PC-9 (cell line): ENCODE measurements around the gene COMMD1. TPM values are rescaled to one million over a fixed set of nuclear protein-coding genes. Genes with fewer than 3 reads are reported as not detected.

ENCODE experiments used
- BruUV-seq: library from RNA; stranded (reverse); fragments of 400-500 nt; replicated peaks from 2 replicates; lab custom pipeline; 2021; lab: Mats Ljungman, UMichigan
- CTCF ChIA-PET: fragments of 300-600 bp; sonication (Branson Sonifier 250); formaldehyde crosslinking; loops from one replicate; lab custom pipeline; 2022; ENCODE audit warnings: antibody characterized with exemption; lab: Charles Lee
- POLR2A ChIA-PET: fragments of 300-600 bp; sonication (Branson Sonifier 250); formaldehyde crosslinking; loops from one replicate; lab custom pipeline; 2022; ENCODE audit warnings: antibody characterized with exemption; ENCODE audit not compliant: unreplicated experiment; lab: Charles Lee
- DNase-seq, 2 experiments: peaks; one replicate each; pipeline versions ENCODE4 v3.0.0 to v3.0.0-alpha.2; 2015 to 2022; ENCODE audit warnings: mixed read lengths in 1 of 2
- H2AFZ ChIP-seq: fragments of 200-600 bp; sonication (generic); 2 replicates; pipeline ENCODE4 v1.8.1; 2017; ENCODE audit warnings: antibody characterized with exemption
- H3F3A ChIP-seq: fragments of 200-600 bp; sonication (generic); 2 replicates; pipeline ENCODE4 v1.8.1; 2017; ENCODE audit warnings: antibody characterized with exemption, mild to moderate bottlenecking, low read depth; ENCODE audit not compliant: insufficient read depth
- H3K27ac ChIP-seq: fragments of 200-600 bp; sonication (generic); 2 replicates; pipeline ENCODE4 v1.6.1; 2016; ENCODE audit warnings: mixed run types
- H3K27me3 ChIP-seq: fragments of 200-600 bp; sonication (generic); 2 replicates; pipeline ENCODE4 v1.6.1; 2016; ENCODE audit warnings: low read depth, mixed run types; ENCODE audit not compliant: insufficient read depth
- H3K36me3 ChIP-seq: fragments of 200-600 bp; sonication (generic); 2 replicates; pipeline ENCODE4 v1.6.1; 2016; ENCODE audit warnings: low read depth, mixed run types
- H3K4me1 ChIP-seq: fragments of 200-600 bp; sonication (generic); replicated peaks from 2 replicates; pipeline ENCODE4 v1.6.1; 2016; ENCODE audit warnings: mixed run types; ENCODE audit not compliant: insufficient read depth
- H3K4me2 ChIP-seq: fragments of 200-600 bp; sonication (generic); 2 replicates; pipeline ENCODE4 v1.6.1; 2017; ENCODE audit warnings: mixed run types
- H3K4me3 ChIP-seq: fragments of 200-600 bp; sonication (generic); 2 replicates; pipeline ENCODE4 v1.6.1; 2016; ENCODE audit warnings: mixed run types
- H3K79me2 ChIP-seq: fragments of 200-600 bp; sonication (generic); 2 replicates; pipeline ENCODE4 v1.6.1; 2017; ENCODE audit warnings: low read depth, mixed run types
- H3K9me2 ChIP-seq: fragments of 200-600 bp; sonication (generic); 2 replicates; pipeline ENCODE4 v1.8.1; 2017; ENCODE audit warnings: mild to moderate bottlenecking; ENCODE audit not compliant: insufficient read depth
- H3K9me3 ChIP-seq: fragments of 200-600 bp; sonication (generic); 2 replicates; pipeline ENCODE4 v1.8.1; 2016; ENCODE audit warnings: low read depth; ENCODE audit not compliant: insufficient read depth
- H4K20me1 ChIP-seq: fragments of 200-600 bp; sonication (generic); 2 replicates; pipeline ENCODE4 v1.8.1; 2017; ENCODE audit not compliant: insufficient read depth
- EZH2 ChIP-seq: fragments of 200-600 bp; sonication (generic); IDR thresholded peaks from 2 replicates; pipeline ENCODE4 v1.8.0; 2017; ENCODE audit warnings: antibody characterized with exemption, low read depth
- intact Hi-C: fragments of 100-400 bp; cut with micrococcal nuclease; formaldehyde crosslinking; loops from one replicate; pipeline ENCODE4 v1.10.0; 2022; ENCODE audit not compliant: unreplicated experiment
- total RNA-seq: library from RNA; stranded (reverse); gene quantifications from 2 replicates; pipeline ENCODE4 v1.2.3, GENCODE V29; 2021
- TF ChIP-seq, protein P1 (sequence below): fragments of 200-600 bp; sonication (generic); conservative IDR thresholded peaks from 2 replicates; pipeline ENCODE4 v1.6.1; 2017; ENCODE audit warnings: mixed run types, antibody characterized with exemption, mild to moderate bottlenecking, moderate library complexity

Gene COMMD1
- total RNA-seq, 1 experiment from 2014 or later = 16.3 TPM

DNA sequence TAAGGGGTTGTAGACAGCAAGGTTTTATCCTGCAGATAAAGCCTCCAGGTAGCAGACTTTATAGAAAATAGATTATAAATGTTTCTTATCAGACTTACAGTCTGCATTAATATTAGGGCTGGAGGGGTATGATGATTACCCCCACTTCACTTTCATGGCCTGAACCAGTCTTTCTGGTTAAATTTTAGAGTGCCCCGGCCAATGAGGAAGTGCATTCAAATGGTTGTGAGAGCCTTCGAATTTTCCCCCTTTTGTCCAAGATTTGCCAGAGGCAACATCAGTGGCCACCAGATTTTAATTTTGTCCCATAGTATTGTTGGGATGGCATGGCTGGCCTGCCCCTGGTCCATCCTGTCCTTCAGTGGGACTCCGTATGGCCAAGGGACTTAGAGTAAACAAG lies 31.6 kb downstream of the COMMD1 start:
- H2AFZ ChIP-seq = no peak overlapping the region
- no peaks in the 10 kb centered on the region for H3K9me2 ChIP-seq
- BruUV-seq = no TSS peak
- CTCF ChIA-PET = no interaction called here
- POLR2A ChIA-PET = no interaction called here
- H4K20me1 ChIP-seq = no peaks in the 10 kb centered on the region
- H3K79me2 ChIP-seq = no peaks in the 10 kb centered on the region
- H3K27ac ChIP-seq = no peak overlapping the region
- H3K27me3 ChIP-seq = no peaks in the 10 kb centered on the region
- no peak for TF ChIP-seq EZH2
- TF ChIP-seq, protein P1, sequence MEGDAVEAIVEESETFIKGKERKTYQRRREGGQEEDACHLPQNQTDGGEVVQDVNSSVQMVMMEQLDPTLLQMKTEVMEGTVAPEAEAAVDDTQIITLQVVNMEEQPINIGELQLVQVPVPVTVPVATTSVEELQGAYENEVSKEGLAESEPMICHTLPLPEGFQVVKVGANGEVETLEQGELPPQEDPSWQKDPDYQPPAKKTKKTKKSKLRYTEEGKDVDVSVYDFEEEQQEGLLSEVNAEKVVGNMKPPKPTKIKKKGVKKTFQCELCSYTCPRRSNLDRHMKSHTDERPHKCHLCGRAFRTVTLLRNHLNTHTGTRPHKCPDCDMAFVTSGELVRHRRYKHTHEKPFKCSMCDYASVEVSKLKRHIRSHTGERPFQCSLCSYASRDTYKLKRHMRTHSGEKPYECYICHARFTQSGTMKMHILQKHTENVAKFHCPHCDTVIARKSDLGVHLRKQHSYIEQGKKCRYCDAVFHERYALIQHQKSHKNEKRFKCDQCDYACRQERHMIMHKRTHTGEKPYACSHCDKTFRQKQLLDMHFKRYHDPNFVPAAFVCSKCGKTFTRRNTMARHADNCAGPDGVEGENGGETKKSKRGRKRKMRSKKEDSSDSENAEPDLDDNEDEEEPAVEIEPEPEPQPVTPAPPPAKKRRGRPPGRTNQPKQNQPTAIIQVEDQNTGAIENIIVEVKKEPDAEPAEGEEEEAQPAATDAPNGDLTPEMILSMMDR = no peak
- DNase-seq = no peak
- intact Hi-C loops = no loop called here
- H3K4me1 ChIP-seq = no peaks in the 10 kb centered on the region
- no peaks in the 10 kb centered on the region for H3F3A ChIP-seq
- H3K4me2 ChIP-seq = no peak overlapping the region
- no peaks in the 10 kb centered on the region for H3K9me3 ChIP-seq
- H3K36me3 ChIP-seq = no peaks in the 10 kb centered on the region
- no peak overlapping the region for H3K4me3 ChIP-seq

GRCh38 chr2:61937886-61938285 lies 32.4 kb downstream of the COMMD1 start:
- no peak overlapping the region for H3K4me3 ChIP-seq
- ChIA-PET POLR2A (no interaction called here), CTCF (no interaction called here)
- no peaks in the 10 kb centered on the region for H3K9me3 ChIP-seq
- no peaks in the 10 kb centered on the region for H4K20me1 ChIP-seq
- H3K27ac ChIP-seq = no peak overlapping the region
- intact Hi-C loops = no loop called here
- H3K9me2 ChIP-seq = no peaks in the 10 kb centered on the region
- H3F3A ChIP-seq = no peaks in the 10 kb centered on the region
- no TSS peak for BruUV-seq
- no peak overlapping the region for H3K4me2 ChIP-seq
- no peaks in the 10 kb centered on the region for H3K79me2 ChIP-seq
- H3K36me3 ChIP-seq = no peaks in the 10 kb centered on the region
- H2AFZ ChIP-seq = no peak overlapping the region
- DNase-seq = no peak
- H3K27me3 ChIP-seq = no peaks in the 10 kb centered on the region
- no peaks in the 10 kb centered on the region for H3K4me1 ChIP-seq
- TF ChIP-seq EZH2 = no peak
- TF ChIP-seq, protein P1 = no peak

DNA sequence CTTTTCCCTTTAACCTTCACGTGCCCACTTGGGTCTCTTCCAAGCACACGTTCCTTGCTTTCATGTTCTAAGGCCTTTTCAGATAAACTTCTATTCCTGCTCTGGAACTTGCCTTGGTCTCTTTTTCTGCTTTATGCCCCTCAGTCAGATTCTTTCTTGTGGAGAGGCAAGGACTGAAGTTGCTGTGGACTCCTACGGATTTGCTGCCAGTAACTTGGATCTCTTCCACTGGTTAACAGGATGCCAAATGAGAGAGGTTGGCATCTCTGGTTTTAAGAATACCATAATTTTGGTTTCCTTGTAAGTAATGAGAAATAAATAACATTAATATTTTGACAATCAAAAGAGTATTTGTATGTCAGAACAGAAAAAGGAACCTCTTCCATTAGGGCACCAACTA lies 33.0 kb downstream of the COMMD1 start:
- ChIA-PET CTCF (no interaction called here), POLR2A (no interaction called here)
- BruUV-seq = no TSS peak
- Histone ChIP-seq H4K20me1 (no peaks in the 10 kb centered on the region), H3K27ac (no peak overlapping the region), H3K4me1 (no peaks in the 10 kb centered on the region), H3F3A (no peaks in the 10 kb centered on the region), H3K4me2 (no peak overlapping the region), H3K36me3 (no peaks in the 10 kb centered on the region), H3K27me3 (no peaks in the 10 kb centered on the region), H2AFZ (no peak overlapping the region), H3K4me3 (no peak overlapping the region), H3K9me2 (no peaks in the 10 kb centered on the region), H3K79me2 (no peaks in the 10 kb centered on the region), H3K9me3 (no peaks in the 10 kb centered on the region)
- no peak for DNase-seq
- TF ChIP-seq, protein P1 = no peak
- intact Hi-C loops = no loop called here
